ENCODE data around the gene LY6G6F. TPM values are rescaled to one million over a fixed set of nuclear protein-coding genes. Genes with fewer than 3 reads are reported as not detected.

LY6G6F gene
- total RNA-seq, 2 experiments from 2014 or later, result not detected

DNA sequence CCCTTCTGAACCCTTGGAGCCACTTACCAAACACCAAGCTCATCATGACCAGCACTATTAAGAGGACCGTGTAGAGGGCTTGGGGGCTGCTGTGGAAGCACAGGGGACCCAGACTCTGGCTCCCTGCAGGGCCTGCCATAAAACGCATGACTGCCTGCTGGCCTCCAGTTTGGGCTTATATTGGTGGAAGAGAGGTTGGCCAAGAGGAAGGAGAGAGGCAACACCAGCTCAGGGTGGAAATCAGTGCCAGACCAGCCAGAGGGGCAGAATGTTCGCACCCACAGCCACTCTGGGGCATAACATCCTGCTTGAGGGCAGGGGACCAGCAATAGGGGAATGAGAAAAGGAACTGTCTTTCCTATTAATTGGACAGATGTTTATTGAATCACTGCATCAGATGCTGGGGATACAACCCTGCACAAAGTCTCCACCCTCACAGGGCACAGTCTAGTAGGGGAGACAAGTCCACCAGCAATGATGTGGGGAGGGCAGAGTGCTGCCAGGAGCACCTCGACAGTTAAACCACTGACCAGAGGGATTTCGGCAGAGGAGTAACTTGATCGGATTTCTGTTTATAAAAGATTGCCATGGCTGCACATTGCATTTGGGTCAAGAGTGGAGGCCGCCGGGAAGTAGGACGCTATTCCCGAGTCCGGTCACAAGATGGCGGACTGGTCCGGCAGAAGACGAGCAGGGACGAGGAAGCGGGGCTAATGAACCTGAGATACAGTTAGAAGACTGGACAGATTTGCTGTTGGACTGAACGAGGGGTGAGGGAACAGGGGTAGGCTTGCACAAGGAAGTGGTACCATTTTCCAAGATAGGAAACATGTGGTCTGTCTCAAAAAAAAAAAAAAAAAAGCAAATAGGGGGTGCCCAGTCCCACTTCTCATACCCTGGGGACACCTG, 26.2 kb upstream of the LY6G6F start, which contains the start of gene LY6G5C:
Gene LY6G5C (minus strand): TSS at position 842 of the 909 bp plus-strand sequence. CDS start 694 bp downstream, at position 148.
- ChIA-PET CTCF (interaction anchor here (0.6 to 2.2 kb wide), 15 partner anchors 9 to 272 kb away, joined by 3 to 25 read pairs (median 4); partner anchors contain the start of genes ABHD16A and NEU1), POLR2A (interaction anchor here (0.7 to 1.3 kb wide), 4 partner anchors 20 to 59 kb away, joined by 3 to 4 read pairs (median 3); partner anchors contain the start of gene C6orf47)
- Mint-ChIP-seq H3K36me3 (ENCODE audit: low read depth) (peaks cover 11% of the 10 kb centered on the region), H3K9me3 (ENCODE audit: insufficient read depth) (no peaks in the 10 kb centered on the region), H3K27me3 (ENCODE audit: low read depth) (no peaks in the 10 kb centered on the region), H3K4me1 (ENCODE audit: low read depth) (peaks cover 43% of the 10 kb centered on the region), H3K27ac (peak within 1 kb of the TSS; percentile 58), H3K4me3 (peak within 1 kb of the TSS; percentile 62)
- ATAC-seq (peak; percentile 70), DNase-seq (peak; percentile 76)

DNA sequence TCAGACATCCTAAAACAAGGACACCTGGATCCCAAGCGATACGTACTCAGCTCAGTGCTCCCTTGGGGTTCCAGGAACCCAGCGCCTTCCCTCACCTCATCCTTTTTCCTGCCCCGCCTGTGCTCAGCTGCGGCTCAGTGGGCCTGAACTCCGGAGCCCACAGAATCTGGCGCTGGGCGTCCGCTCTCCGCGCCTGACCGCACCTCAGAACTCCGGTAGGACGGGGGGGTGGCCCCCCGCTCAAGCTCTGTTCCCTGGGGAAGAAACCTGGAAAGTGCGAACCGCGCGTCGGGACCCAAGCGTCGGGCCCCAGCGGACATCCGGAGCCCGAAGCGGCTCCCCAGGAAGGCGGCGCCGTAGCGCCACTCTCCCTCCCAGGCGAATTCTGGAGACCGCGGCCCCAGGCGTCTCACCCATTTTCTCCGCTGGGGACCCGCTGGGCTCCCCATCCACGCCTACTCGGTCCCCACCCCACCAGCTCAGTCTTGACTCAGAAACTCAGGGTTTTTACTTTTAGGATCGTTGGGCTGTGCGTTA, 25.5 kb upstream of the LY6G6F start:
- ChIA-PET CTCF (interaction anchor here (0.8 to 2.2 kb wide), 12 partner anchors 9 to 217 kb away, joined by 3 to 25 read pairs (median 4); partner anchors contain the start of genes ABHD16A, DDAH2 and NEU1), POLR2A (interaction anchor here (0.7 to 1.3 kb wide), 4 partner anchors 21 to 136 kb away, joined by 3 to 4 read pairs (median 3); partner anchors contain the start of gene C6orf47)
- DNase-seq (peak; percentile 45), ATAC-seq (peak; percentile 77)
- peaks cover 13% of the 10 kb centered on the region for H3K36me3 Mint-ChIP-seq (ENCODE audit: low read depth)
- H3K27ac Mint-ChIP-seq, result peak overlapping the region; percentile 58
- H3K4me3 Mint-ChIP-seq, result peak overlapping the region; percentile 62
- no peaks in the 10 kb centered on the region for H3K9me3 Mint-ChIP-seq (ENCODE audit: insufficient read depth)
- peaks cover 43% of the 10 kb centered on the region for H3K4me1 Mint-ChIP-seq (ENCODE audit: low read depth)
- H3K27me3 Mint-ChIP-seq (ENCODE audit: low read depth), result no peaks in the 10 kb centered on the region

DNA sequence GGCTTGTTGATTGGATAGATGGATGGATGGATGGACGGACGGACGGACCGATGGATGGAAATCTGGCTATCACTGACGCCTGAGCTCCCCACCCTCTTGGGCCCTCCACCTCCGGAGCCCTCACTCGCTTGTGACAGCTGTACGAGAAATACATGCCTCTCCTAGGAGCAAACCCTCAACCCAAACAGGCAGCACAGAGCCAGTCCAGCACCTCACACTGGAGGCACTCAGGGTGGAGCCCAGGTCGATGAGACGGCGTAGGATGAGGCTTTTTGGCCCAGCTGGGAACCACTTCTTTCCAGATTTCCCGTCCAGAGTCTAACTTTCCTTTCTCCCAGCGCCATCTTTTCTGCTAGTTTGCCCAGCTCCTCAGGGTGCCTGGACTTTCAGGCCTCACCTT, 23.1 kb upstream of the LY6G6F start:
- no peak overlapping the region for H3K4me3 Mint-ChIP-seq
- H3K27me3 Mint-ChIP-seq (ENCODE audit: low read depth), result no peaks in the 10 kb centered on the region
- peaks cover 32% of the 10 kb centered on the region for H3K4me1 Mint-ChIP-seq (ENCODE audit: low read depth)
- peaks cover 19% of the 10 kb centered on the region for H3K36me3 Mint-ChIP-seq (ENCODE audit: low read depth)
- H3K27ac Mint-ChIP-seq, result no peak overlapping the region
- no peaks in the 10 kb centered on the region for H3K9me3 Mint-ChIP-seq (ENCODE audit: insufficient read depth)
- POLR2A ChIA-PET, result no interaction called here
- CTCF ChIA-PET, result no interaction called here
- ATAC-seq (no peak), DNase-seq (no peak)

DNA sequence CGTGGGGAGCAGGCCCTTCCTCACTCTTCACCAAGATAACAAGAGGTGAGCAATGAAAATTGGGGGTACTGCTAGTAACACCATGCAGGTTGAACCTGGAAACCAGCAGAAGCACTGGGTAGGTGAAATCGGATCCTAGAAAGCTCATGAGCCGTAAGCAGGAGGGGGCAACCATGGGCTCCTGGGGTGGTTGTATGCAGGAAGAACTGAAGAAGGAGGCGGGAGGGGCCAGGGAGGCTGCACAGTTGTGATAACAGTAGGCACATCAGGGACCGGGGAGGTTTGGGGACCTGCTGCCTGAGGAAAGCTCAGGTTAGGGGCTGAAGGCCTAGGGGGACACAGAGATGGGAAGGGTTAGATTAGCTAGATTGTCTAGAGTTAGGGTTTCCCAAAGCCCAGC, 20.2 kb upstream of the LY6G6F start:
- no peak overlapping the region for H3K4me3 Mint-ChIP-seq
- peaks cover 10% of the 10 kb centered on the region for H3K4me1 Mint-ChIP-seq (ENCODE audit: low read depth)
- H3K27me3 Mint-ChIP-seq (ENCODE audit: low read depth), result no peaks in the 10 kb centered on the region
- CTCF ChIA-PET, result no interaction called here
- H3K27ac Mint-ChIP-seq, result no peak overlapping the region
- H3K9me3 Mint-ChIP-seq (ENCODE audit: insufficient read depth), result no peaks in the 10 kb centered on the region
- DNase-seq (no peak), ATAC-seq (no peak)
- POLR2A ChIA-PET, result no interaction called here
- peaks cover 37% of the 10 kb centered on the region for H3K36me3 Mint-ChIP-seq (ENCODE audit: low read depth)

DNA sequence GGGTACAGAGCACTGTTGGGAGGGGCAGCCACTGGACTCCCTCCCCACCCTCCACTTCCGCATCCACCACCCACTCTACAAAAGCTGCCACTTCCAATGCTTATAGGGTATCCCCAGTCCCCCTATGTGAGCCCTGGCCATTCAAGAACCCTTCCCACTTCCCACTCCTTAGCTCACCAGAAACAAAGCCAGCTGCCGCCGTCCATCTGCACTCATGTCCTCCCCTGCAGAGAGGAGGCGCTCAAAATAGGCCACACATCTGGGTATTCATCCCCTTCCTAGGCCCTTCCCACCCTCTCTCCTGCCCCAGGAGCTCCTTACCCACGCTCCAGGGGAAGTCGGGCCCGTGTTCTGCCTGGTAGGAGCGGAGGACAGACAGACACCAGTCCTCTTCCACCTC, 19.3 kb upstream of the LY6G6F start:
- ChIA-PET POLR2A (no interaction called here), CTCF (no interaction called here)
- DNase-seq (no peak), ATAC-seq (no peak)
- Mint-ChIP-seq H3K27me3 (ENCODE audit: low read depth) (no peaks in the 10 kb centered on the region), H3K9me3 (ENCODE audit: insufficient read depth) (no peaks in the 10 kb centered on the region), H3K27ac (no peak overlapping the region), H3K36me3 (ENCODE audit: low read depth) (peaks cover 36% of the 10 kb centered on the region), H3K4me3 (no peak overlapping the region), H3K4me1 (ENCODE audit: low read depth) (peaks cover 4% of the 10 kb centered on the region)

DNA sequence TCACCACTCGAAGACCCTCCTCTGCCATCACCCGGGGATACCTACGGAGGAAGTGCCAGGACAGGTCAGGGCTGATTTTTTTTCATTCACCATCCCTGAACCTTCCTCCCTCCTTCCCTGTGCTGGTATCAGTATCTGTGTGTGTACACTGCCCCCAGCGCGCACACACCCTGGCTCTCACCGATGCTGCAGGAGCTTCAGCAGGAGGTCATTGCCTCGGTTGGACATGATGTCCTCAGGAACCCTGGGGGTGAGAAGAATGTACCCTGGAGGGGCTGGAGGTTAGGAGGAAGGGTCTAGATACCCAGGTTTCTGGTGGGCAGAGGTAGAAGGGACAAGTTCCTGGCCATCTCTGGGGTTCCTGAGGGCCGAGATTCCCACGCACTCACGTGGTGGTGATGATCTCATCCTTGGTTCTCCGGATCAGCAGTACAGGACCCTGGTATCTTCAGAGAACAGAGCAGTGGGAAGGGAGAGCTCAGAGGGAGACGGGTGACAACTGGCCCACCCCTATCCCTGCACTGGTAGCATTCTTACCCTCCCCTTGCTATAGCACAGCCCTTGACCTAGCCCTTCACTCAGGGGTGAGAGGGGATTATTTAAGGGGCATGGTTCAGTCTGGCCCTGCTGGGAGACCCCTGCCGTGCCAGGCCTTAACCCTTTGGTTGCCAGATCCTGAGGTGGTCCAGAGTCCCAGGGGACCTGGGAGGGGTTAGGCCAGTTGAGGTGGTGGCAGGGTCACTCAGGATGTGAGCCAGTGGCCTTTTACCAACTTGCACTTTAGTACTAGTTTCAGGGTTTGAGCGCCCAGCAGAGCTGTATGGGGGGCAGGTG, 18.6 kb upstream of the LY6G6F start:
- Mint-ChIP-seq H3K27ac (no peak overlapping the region), H3K4me1 (ENCODE audit: low read depth) (peaks cover 4% of the 10 kb centered on the region), H3K27me3 (ENCODE audit: low read depth) (no peaks in the 10 kb centered on the region), H3K36me3 (ENCODE audit: low read depth) (peaks cover 40% of the 10 kb centered on the region), H3K4me3 (no peak overlapping the region), H3K9me3 (ENCODE audit: insufficient read depth) (no peaks in the 10 kb centered on the region)
- ChIA-PET CTCF (interaction anchor here (1.1 kb wide), 1 partner anchor 82 kb away, joined by 3 read pairs; no protein-coding TSS in a partner anchor), POLR2A (no interaction called here)
- DNase-seq (no peak), ATAC-seq (no peak)

DNA sequence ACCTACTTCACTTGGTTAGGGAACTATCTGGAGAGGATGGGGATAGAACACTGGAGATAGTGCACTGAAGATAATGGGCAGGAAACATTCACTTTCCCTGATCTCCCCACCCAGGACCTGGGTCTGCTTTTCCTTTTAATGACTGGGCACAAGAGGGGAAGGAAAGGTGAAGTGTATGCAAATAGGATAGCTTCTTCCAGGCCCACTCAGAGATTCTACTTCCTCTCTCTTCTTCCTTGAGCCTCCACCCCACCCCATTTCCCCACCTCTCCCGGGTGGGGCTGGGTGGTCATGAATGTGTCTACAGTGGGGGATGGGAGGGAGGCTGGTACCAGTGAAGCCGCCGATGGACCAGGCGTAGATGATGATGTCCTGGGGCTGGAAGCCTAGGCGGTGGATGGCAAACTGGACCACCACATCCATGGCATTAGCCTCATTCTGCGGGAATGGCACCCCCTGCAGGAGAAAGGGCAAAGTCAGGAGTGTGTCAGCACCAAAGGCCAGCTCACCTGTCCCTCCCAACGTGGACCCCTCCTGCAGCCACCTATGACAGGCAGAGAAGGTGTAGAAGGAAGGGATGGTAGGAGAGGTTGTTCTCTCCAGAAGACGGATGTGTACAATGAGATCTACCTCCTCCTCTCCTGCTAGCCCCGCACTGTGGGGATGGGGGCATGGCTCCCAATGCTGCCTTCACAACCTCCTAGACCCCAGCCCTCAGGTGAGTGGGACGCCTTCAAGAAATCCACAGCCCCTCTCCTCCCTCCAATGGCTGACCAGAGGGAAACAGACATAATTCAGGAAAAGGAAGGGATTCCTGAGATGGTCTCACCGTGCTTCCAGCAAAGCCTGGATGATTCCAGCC, 17.2 kb upstream of the LY6G6F start:
- ATAC-seq (no peak), DNase-seq (no peak)
- H3K27ac Mint-ChIP-seq, result no peak overlapping the region
- POLR2A ChIA-PET, result no interaction called here
- peaks cover 4% of the 10 kb centered on the region for H3K4me1 Mint-ChIP-seq (ENCODE audit: low read depth)
- no peaks in the 10 kb centered on the region for H3K27me3 Mint-ChIP-seq (ENCODE audit: low read depth)
- no peak overlapping the region for H3K4me3 Mint-ChIP-seq
- CTCF ChIA-PET, result interaction anchor here (0.5 to 1.6 kb wide), 7 partner anchors 8 to 91 kb away, joined by 3 to 7 read pairs (median 3); partner anchors contain the start of gene LY6G5C
- H3K9me3 Mint-ChIP-seq (ENCODE audit: insufficient read depth), result no peaks in the 10 kb centered on the region
- H3K36me3 Mint-ChIP-seq (ENCODE audit: low read depth), result peaks cover 40% of the 10 kb centered on the region

DNA sequence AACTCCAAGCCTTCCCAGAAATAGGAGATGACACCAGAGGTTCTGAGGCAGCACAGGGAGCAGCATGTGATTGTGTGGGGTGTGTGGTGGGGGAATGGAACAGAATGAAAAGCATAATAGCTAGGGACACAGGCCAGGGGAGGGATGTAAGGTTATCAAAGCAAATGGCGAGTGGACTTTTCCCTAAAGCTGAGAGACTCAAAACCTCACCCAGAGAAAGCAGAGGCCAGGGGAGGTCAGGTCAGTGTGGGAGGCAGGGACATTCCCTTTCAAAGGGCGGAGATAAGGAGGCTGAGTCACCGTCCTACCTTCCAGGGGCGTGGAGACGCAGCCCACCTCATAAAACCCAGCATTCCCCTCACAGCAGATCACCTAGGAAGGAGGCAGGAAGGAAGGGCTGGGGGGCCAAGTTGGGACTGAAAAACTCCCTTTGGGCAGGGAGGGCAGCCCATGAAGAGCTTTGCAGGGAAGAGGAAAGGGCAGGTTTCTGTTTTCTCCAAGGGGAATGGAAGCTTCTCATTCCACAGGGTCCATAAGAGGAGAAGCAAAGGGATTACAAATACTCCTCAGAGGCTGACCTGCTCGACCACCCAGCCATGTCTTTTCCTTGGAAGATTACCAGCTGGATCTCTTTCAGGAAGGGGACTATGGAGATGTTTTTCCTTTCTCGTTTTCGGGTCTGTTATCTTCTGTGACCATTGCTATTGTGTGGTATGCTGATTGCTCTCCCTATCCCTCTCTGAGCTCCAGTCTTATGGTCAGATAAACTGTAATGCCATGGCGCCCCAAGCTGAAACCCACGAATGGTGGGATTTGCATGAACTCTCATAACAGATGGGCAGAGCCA, 16.2 kb upstream of the LY6G6F start:
- ChIA-PET CTCF (interaction anchor here (0.5 to 1.9 kb wide), 8 partner anchors 9 to 92 kb away, joined by 3 to 9 read pairs (median 3); partner anchors contain the start of genes ABHD16A, LY6G5B and LY6G5C), POLR2A (interaction anchor here (0.9 to 1.3 kb wide), 3 partner anchors 13 to 47 kb away, joined by 3 to 4 read pairs (median 3); partner anchors contain the start of gene ABHD16A)
- no peak for ATAC-seq
- Mint-ChIP-seq H3K4me1 (ENCODE audit: low read depth) (peaks cover 4% of the 10 kb centered on the region), H3K4me3 (no peak overlapping the region), H3K36me3 (ENCODE audit: low read depth) (peaks cover 44% of the 10 kb centered on the region), H3K27me3 (ENCODE audit: low read depth) (no peaks in the 10 kb centered on the region), H3K27ac (no peak overlapping the region), H3K9me3 (ENCODE audit: insufficient read depth) (no peaks in the 10 kb centered on the region)
- DNase-seq, result no peak

DNA sequence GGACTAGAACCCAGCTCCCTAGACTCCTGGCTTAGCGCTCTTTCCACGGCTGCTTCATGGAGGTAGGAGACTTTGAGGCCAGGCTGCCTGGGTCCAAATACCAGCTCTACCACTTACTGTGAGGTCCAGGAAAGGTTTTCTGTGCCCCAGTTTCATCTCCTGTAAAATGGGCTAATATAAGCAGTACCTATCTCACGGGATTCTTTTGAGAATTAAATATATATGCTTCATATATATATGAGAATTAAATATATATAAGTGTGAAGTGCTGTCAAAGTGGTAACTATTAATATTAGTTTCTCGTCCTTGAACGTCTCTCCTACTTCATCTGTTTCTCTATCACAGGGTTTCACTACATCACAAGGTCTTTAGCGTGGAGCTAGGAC, 15.6 kb upstream of the LY6G6F start:
- no peak for ATAC-seq
- POLR2A ChIA-PET, result interaction anchor here (0.9 to 1.3 kb wide), 4 partner anchors 12 to 268 kb away, joined by 3 to 6 read pairs (median 4); partner anchors contain the start of genes ABHD16A and SKIC2
- Mint-ChIP-seq H3K27ac (no peak overlapping the region), H3K27me3 (ENCODE audit: low read depth) (no peaks in the 10 kb centered on the region), H3K4me1 (ENCODE audit: low read depth) (peaks cover 4% of the 10 kb centered on the region), H3K36me3 (ENCODE audit: low read depth) (peaks cover 41% of the 10 kb centered on the region), H3K4me3 (no peak overlapping the region), H3K9me3 (ENCODE audit: insufficient read depth) (no peaks in the 10 kb centered on the region)
- no peak for DNase-seq
- CTCF ChIA-PET, result interaction anchor here (1.1 to 1.9 kb wide), 3 partner anchors 12 to 21 kb away, joined by 3 to 9 read pairs (median 7); partner anchors contain the start of genes ABHD16A and LY6G5B

All from activated CD8-positive, alpha-beta T cell treated with anti-CD3 and anti-CD28 coated beads, Interleukin-2, amount 10 ng/mL, durations not matched to agents 7 days and 5 days (primary cell).